GM19043 (cell line): ENCODE data around the gene DGKD.

Source experiments
- ATAC-seq: cut with Tn5 transposase; IDR thresholded peaks from one replicate; pipeline ENCODE4 v1.9.1; 2021; ENCODE audit warnings: low read depth; ENCODE audit not compliant: unreplicated experiment

Gene DGKD

GRCh38 chr2:233338046-233338445, 16.2 kb upstream of the DGKD start:
- no peak for ATAC-seq

- no peak for ATAC-seq
Measured at GRCh38 chr2:233338812-233339368, 15.4 kb upstream of the DGKD start.

GRCh38 chr2:233339427-233339826, 14.9 kb upstream of the DGKD start:
- no peak for ATAC-seq

GRCh38 chr2:233341296-233341695, 13.0 kb upstream of the DGKD start:
- no peak for ATAC-seq

- ATAC-seq = no peak
Measured at GRCh38 chr2:233342301-233342700, 12.0 kb upstream of the DGKD start.

GRCh38 chr2:233343171-233343705, 11.1 kb upstream of the DGKD start:
- no peak for ATAC-seq

GRCh38 chr2:233346376-233346775, 7.9 kb upstream of the DGKD start:
- no peak for ATAC-seq

GRCh38 chr2:233346930-233347329, 7.4 kb upstream of the DGKD start:
- ATAC-seq = no peak

- ATAC-seq = peak; percentile 69
Measured at GRCh38 chr2:233349005-233349998, 5.0 kb upstream of the DGKD start.

GRCh38 chr2:233350708-233351107, 3.6 kb upstream of the DGKD start:
- ATAC-seq = no peak

- no peak for ATAC-seq
Measured at GRCh38 chr2:233351423-233351822, 2.9 kb upstream of the DGKD start.

GRCh38 chr2:233352141-233352842, 2.0 kb upstream of the DGKD start:
- no peak for ATAC-seq

- ATAC-seq = peak; percentile 7
Measured at GRCh38 chr2:233353101-233353768, 1.1 kb upstream of the DGKD start.

GRCh38 chr2:233354500-233354924, 218 bp downstream of the DGKD start:
- ATAC-seq = peak; percentile 23

GRCh38 chr2:233354971-233355574, 779 bp downstream of the DGKD start:
- ATAC-seq = no peak

- ATAC-seq = no peak
Measured at GRCh38 chr2:233355916-233356315, 1.6 kb downstream of the DGKD start.

GRCh38 chr2:233356546-233357308, 2.4 kb downstream of the DGKD start:
- no peak for ATAC-seq

- no peak for ATAC-seq
Measured at GRCh38 chr2:233358335-233358734, 4.0 kb downstream of the DGKD start.

- no peak for ATAC-seq
Measured at GRCh38 chr2:233358947-233359346, 4.7 kb downstream of the DGKD start.
